H1 (cell line): ENCODE data around the gene PXT1. TPM values are rescaled to one million over a fixed set of nuclear protein-coding genes. Genes with fewer than 3 reads are reported as not detected.

Experiments used
- CTCF ChIA-PET: fragments of 300-600 bp; sonication (Branson Sonifier 250); formaldehyde crosslinking; loops from one replicate; lab custom pipeline; 2021; ENCODE audit not compliant: partially characterized antibody; lab: Charles Lee
- POLR2A ChIA-PET: fragments of 300-600 bp; sonication (Branson Sonifier 250); formaldehyde crosslinking; loops from one replicate; lab custom pipeline; 2021; ENCODE audit warnings: inconsistent platforms; ENCODE audit not compliant: partially characterized antibody; lab: Charles Lee
- DNase-seq, 2 experiments: peaks; one replicate each; pipeline versions ENCODE4 v3.0.0 to v3.0.0-alpha.2; 2010 to 2022; ENCODE audit warnings: low spot score in 2 of 2, low read depth in 1 of 2, mixed read lengths in 1 of 2
- FAIRE-seq: peaks from 2 replicates; lab custom pipeline; 2011; peaks lifted over from hg19 to GRCh38; lab: Jason Lieb, UNC
- H2AFZ ChIP-seq: 2 replicates; pipeline ENCODE4 v1.8.1; 2012; ENCODE audit warnings: low read length, inconsistent platforms
- H2AK5ac ChIP-seq: 2 replicates; pipeline ENCODE4 v1.6.1; 2013; ENCODE audit warnings: low read depth, low read length
- H2BK120ac ChIP-seq: replicated peaks from 2 replicates; pipeline ENCODE3; 2013; ENCODE audit warnings: low read depth, low read length, inconsistent platforms
- H2BK12ac ChIP-seq: 2 replicates; pipeline ENCODE4 v1.6.1; 2013; ENCODE audit warnings: low read depth, low read length
- H2BK15ac ChIP-seq: 2 replicates; pipeline ENCODE4 v1.6.1; 2013; ENCODE audit warnings: low read length
- H2BK20ac ChIP-seq: 2 replicates; pipeline ENCODE4 v1.6.1; 2013; ENCODE audit warnings: low read length
- H2BK5ac ChIP-seq: 2 replicates; pipeline ENCODE4 v1.6.1; 2013; ENCODE audit warnings: low read depth, low read length
- H3K14ac ChIP-seq: 2 replicates; pipeline ENCODE4 v1.6.1; 2013; ENCODE audit warnings: inconsistent platforms; ENCODE audit not compliant: insufficient read length
- H3K18ac ChIP-seq: 2 replicates; pipeline ENCODE4 v1.6.1; 2013; ENCODE audit warnings: low read length; ENCODE audit errors: extremely low read depth
- H3K23ac ChIP-seq: 2 replicates; pipeline ENCODE4 v1.6.1; 2013; ENCODE audit warnings: inconsistent platforms; ENCODE audit not compliant: insufficient read length
- H3K23me2 ChIP-seq: 2 replicates; pipeline ENCODE4 v1.6.1; 2013; ENCODE audit warnings: low read depth, low read length
- H3K27ac ChIP-seq: 2 replicates; pipeline ENCODE4 v1.6.1; 2011; ENCODE audit warnings: low read depth, low read length, inconsistent platforms
- H3K27me3 ChIP-seq, 4 experiments: replicated peaks in 1 of 4; 1 replicate in 1 of 4; 2 replicates in 3 of 4; pipeline versions ENCODE4 v1.6.1 to v1.8.1; 2011 to 2013; ENCODE audit warnings: low read length in 3 of 4, mild to moderate bottlenecking in 3 of 4, inconsistent platforms in 2 of 4, mixed read lengths in 2 of 4, moderate library complexity in 1 of 4; ENCODE audit not compliant: control insufficient read depth in 3 of 4, insufficient read depth in 3 of 4; ENCODE audit errors: extremely low read depth in 1 of 4
- H3K36me3 ChIP-seq, 4 experiments: 2 replicates each; pipeline versions ENCODE4 v1.6.1 to v1.8.1; 2011 to 2013; ENCODE audit warnings: mild to moderate bottlenecking in 4 of 4, low read length in 3 of 4, moderate library complexity in 2 of 4, control low read depth in 1 of 4, inconsistent platforms in 1 of 4; ENCODE audit not compliant: insufficient read depth in 4 of 4, control insufficient read depth in 2 of 4
- H3K4ac ChIP-seq: replicated peaks from 2 replicates; pipeline ENCODE3; 2013; ENCODE audit warnings: low read length, low read depth, mixed read lengths, inconsistent platforms; ENCODE audit not compliant: insufficient read length
- H3K4me1 ChIP-seq, 4 experiments: replicated peaks in 1 of 4; 1 replicate in 1 of 4; 2 replicates in 3 of 4; pipeline versions ENCODE4 v1.6.1 to v1.8.1; 2011 to 2013; ENCODE audit warnings: low read length in 3 of 4, inconsistent platforms in 2 of 4, mixed read lengths in 1 of 4; ENCODE audit not compliant: insufficient read depth in 4 of 4, control insufficient read depth in 3 of 4
- H3K4me2 ChIP-seq, 2 experiments: 2 replicates each; pipeline versions ENCODE4 v1.6.1 to v1.8.1; 2011 to 2013; ENCODE audit warnings: low read depth in 2 of 2, low read length in 2 of 2, control low read depth in 1 of 2, inconsistent platforms in 1 of 2, mild to moderate bottlenecking in 1 of 2; ENCODE audit not compliant: insufficient read depth in 1 of 2
- H3K4me3 ChIP-seq, 4 experiments: fragments of 200-600, 300-600 bp in 1 of 4; sonication (generic), shearing (Covaris generic), sonication (Bioruptor Twin) in 1 of 4; 2 replicates each; pipeline versions ENCODE4 v1.5.1 to v1.8.1; 2011 to 2016; ENCODE audit warnings: low read length in 4 of 4, low read depth in 3 of 4, control low read depth in 2 of 4, inconsistent platforms in 2 of 4, mild to moderate bottlenecking in 2 of 4, mixed read lengths in 1 of 4, moderate library complexity in 1 of 4; ENCODE audit not compliant: insufficient read depth in 2 of 4; ENCODE audit errors: extremely low read depth in 1 of 4
- H3K56ac ChIP-seq: replicated peaks from 2 replicates; pipeline ENCODE3; 2013; ENCODE audit warnings: low read depth, mild to moderate bottlenecking, mixed read lengths, low read length, inconsistent platforms; ENCODE audit not compliant: insufficient read length
- H3K79me1 ChIP-seq: 2 replicates; pipeline ENCODE4 v1.6.1; 2013; ENCODE audit warnings: low read depth, low read length, control low read depth
- H3K79me2 ChIP-seq, 2 experiments: 2 replicates each; pipeline versions ENCODE4 v1.6.1 to v1.8.1; 2012 to 2013; ENCODE audit warnings: low read length in 2 of 2, mild to moderate bottlenecking in 2 of 2, inconsistent platforms in 1 of 2; ENCODE audit not compliant: insufficient read depth in 2 of 2, control insufficient read depth in 1 of 2
- H3K9ac ChIP-seq, 4 experiments: replicated peaks in 1 of 4; 1 replicate in 1 of 4; 2 replicates in 3 of 4; pipeline versions ENCODE4 v1.6.1 to v1.8.1; 2011 to 2013; ENCODE audit warnings: low read depth in 3 of 4, low read length in 3 of 4, control low read depth in 2 of 4, mild to moderate bottlenecking in 2 of 4, moderate library complexity in 2 of 4, inconsistent platforms in 1 of 4; ENCODE audit errors: extremely low read depth in 1 of 4
- H3K9me3 ChIP-seq, 2 experiments: 2 replicates each; pipeline versions ENCODE4 v1.6.1 to v1.8.1; 2012 to 2013; ENCODE audit warnings: mild to moderate bottlenecking in 2 of 2, moderate library complexity in 2 of 2, control low read depth in 1 of 2, inconsistent platforms in 1 of 2, low read depth in 1 of 2, low read length in 1 of 2, mixed read lengths in 1 of 2; ENCODE audit not compliant: insufficient read depth in 2 of 2
- H4K20me1 ChIP-seq, 2 experiments: replicated peaks in 1 of 2; 2 replicates each; pipeline versions ENCODE3 to v1.8.1; 2011 to 2013; ENCODE audit warnings: inconsistent platforms in 2 of 2, low read length in 2 of 2, mild to moderate bottlenecking in 1 of 2; ENCODE audit not compliant: insufficient read depth in 2 of 2, control insufficient read depth in 1 of 2
- H4K5ac ChIP-seq: 2 replicates; pipeline ENCODE4 v1.6.1; 2013; ENCODE audit warnings: low read length, low read depth, mixed read lengths, inconsistent platforms; ENCODE audit not compliant: insufficient read length
- H4K8ac ChIP-seq: 2 replicates; pipeline ENCODE4 v1.8.0; 2013; ENCODE audit warnings: mild to moderate bottlenecking, moderate library complexity, low read length, inconsistent platforms; ENCODE audit not compliant: insufficient read depth; ENCODE audit errors: extremely low read depth
- H4K91ac ChIP-seq: replicated peaks from 2 replicates; pipeline ENCODE3; 2013; ENCODE audit warnings: low read length, mixed read lengths, inconsistent platforms; ENCODE audit not compliant: insufficient read length
- ATF2 ChIP-seq: IDR thresholded peaks from 2 replicates; pipeline ENCODE4 v1.6.1; 2012; ENCODE audit warnings: low read length, inconsistent platforms
- BACH1 ChIP-seq: IDR thresholded peaks from 2 replicates; pipeline ENCODE4 v1.6.1; 2012; ENCODE audit warnings: low read length, improper control_type of control experiment
- JUND ChIP-seq: IDR thresholded peaks from 2 replicates; pipeline ENCODE4 v1.6.1; 2011; ENCODE audit warnings: mild to moderate bottlenecking, improper control_type of control experiment, low read length
- PHF8 ChIP-seq: fragments of 200-600 bp; sonication (generic); conservative IDR thresholded peaks from 2 replicates; pipeline ENCODE4 v1.7.1; 2012; ENCODE audit warnings: low read depth, mild to moderate bottlenecking, inconsistent platforms, low read length, moderate library complexity
- RXRA ChIP-seq: IDR thresholded peaks from 2 replicates; pipeline ENCODE4 v1.6.1; 2011; ENCODE audit warnings: low read depth, mild to moderate bottlenecking, low read length, moderate library complexity; ENCODE audit not compliant: insufficient read depth
- WGBS, 2 experiments: shearing (Covaris generic) in 1 of 2; methylation state at CpG; one replicate each; pipeline versions ENCODE4 v1.1.6 to v1.1.7; 2013 to 2015; ENCODE audit warnings: low lambda C conversion rate in 2 of 2, mixed read lengths in 2 of 2, inconsistent platforms in 1 of 2, low coverage in 1 of 2, missing lambda C conversion rate in 1 of 2; ENCODE audit not compliant: insufficient replicate concordance in 2 of 2, insufficient coverage in 1 of 2, insufficient read length in 1 of 2; ENCODE audit errors: extremely low coverage in 1 of 2, missing lambda C conversion rate in 1 of 2; 5-methylcytosine and 5-hydroxymethylcytosine counted together
- polyA plus RNA-seq, 7 experiments: library from polyadenylated mRNA; depleted of rRNA in 3 of 7; stranded (reverse) in 5 of 7; unstranded in 2 of 7; fragments of >200 nt in 5 of 7; fragments of 200-250 nt in 2 of 7; gene quantifications; 1 replicate in 5 of 7; 2 replicates in 1 of 7; 4 replicates in 1 of 7; pipeline versions ENCODE4 v1.2.1 to v1.2.3, GENCODE V29; 2011 to 2013; ENCODE audit warnings: missing spikeins in 2 of 7, mixed read lengths in 2 of 7
- total RNA-seq: library from RNA; stranded (reverse); fragmentation: NEBNext Ultra II Directional; extraction: Animal tissue kit (Norgen Biotek cat#: 25700); gene quantifications from 2 replicates; pipeline ENCODE4 v1.2.1, GENCODE V29; 2021

PXT1 gene
- total and polyA plus RNA-seq, 2 of the 8 experiments (the other 6 are each of a cell fraction or from before 2014, with no cell fraction given), result 0.06 TPM; not detected in 1

- H3K18ac ChIP-seq, result no peak overlapping the region
- H4K5ac ChIP-seq, result no peak overlapping the region
- no peak overlapping the region for H3K9ac ChIP-seq
- DNase-seq (no peak), FAIRE-seq (no peak)
- no peak overlapping the region for H3K4me2 ChIP-seq
- H3K9me3 ChIP-seq, result no peaks in the 10 kb centered on the region
- no peaks in the 10 kb centered on the region for H3K79me2 ChIP-seq
- H3K4ac ChIP-seq, result no peak overlapping the region
- H2BK120ac ChIP-seq, result no peak overlapping the region
- peaks cover 0 to 23% (median 9%) of the 10 kb centered on the region in 4 experiments; a peak in 4 of 8 replicates for H3K36me3 ChIP-seq
- no peaks in the 10 kb centered on the region for H4K20me1 ChIP-seq
- no peak overlapping the region for H3K14ac ChIP-seq
- H2BK20ac ChIP-seq, result no peak overlapping the region
- TF ChIP-seq PHF8 (no peak), ATF2 (no peak), BACH1 (no peak), RXRA (no peak), JUND (no peak)
- H3K27me3 ChIP-seq, result no peaks in the 10 kb centered on the region
- ChIA-PET CTCF (interaction anchor here (1.1 kb wide), 3 partner anchors 24 to 871 kb away, joined by 3 read pairs; no protein-coding TSS in a partner anchor), POLR2A (interaction anchor here (0.6 to 3.1 kb wide), 3 partner anchors 10 to 179 kb away, joined by 3 to 11 read pairs (median 3); no protein-coding TSS in a partner anchor)
- peaks cover 0 to 3% (median under 1%) of the 10 kb centered on the region in 4 experiments; a peak in 1 of 7 replicates for H3K4me1 ChIP-seq
- no peak overlapping the region for H3K27ac ChIP-seq
- H2BK12ac ChIP-seq, result no peak overlapping the region
- 100% methylated on average over 1 of the region's 1 CpG; no CpG with 5 or more reads in 1 of the 2 experiments for WGBS, 2 experiments
- no peak overlapping the region for H3K4me3 ChIP-seq
- no peaks in the 10 kb centered on the region for H3K23me2 ChIP-seq
- H3K79me1 ChIP-seq, result no peaks in the 10 kb centered on the region
- no peak overlapping the region for H3K56ac ChIP-seq
- no peak overlapping the region for H2BK5ac ChIP-seq
- H4K91ac ChIP-seq, result no peak overlapping the region
- H2BK15ac ChIP-seq, result no peak overlapping the region
- no peak overlapping the region for H3K23ac ChIP-seq
- H2AFZ ChIP-seq, result no peak overlapping the region
- no peak overlapping the region for H2AK5ac ChIP-seq
- H4K8ac ChIP-seq, result no peak overlapping the region
Observed at GRCh38 chr6:36487698-36488097, 45.0 kb upstream of the PXT1 start.
